WI38 (cell line): ENCODE measurements around the gene GNLY.
A peak's percentile ranks its signal among the peaks of the same experiment; 100 is the strongest.

ENCODE experiments used
- H3K4me3 ChIP-seq: 2 replicates; pipeline ENCODE4 v1.5.1; 2011; ENCODE audit warnings: low read depth, mild to moderate bottlenecking, control low read depth, low read length
- CTCF ChIP-seq: IDR thresholded peaks from 2 replicates; pipeline ENCODE4 v1.5.1; 2012; ENCODE audit warnings: low read depth, mild to moderate bottlenecking, control low read depth, low read length

The GNLY gene

DNA sequence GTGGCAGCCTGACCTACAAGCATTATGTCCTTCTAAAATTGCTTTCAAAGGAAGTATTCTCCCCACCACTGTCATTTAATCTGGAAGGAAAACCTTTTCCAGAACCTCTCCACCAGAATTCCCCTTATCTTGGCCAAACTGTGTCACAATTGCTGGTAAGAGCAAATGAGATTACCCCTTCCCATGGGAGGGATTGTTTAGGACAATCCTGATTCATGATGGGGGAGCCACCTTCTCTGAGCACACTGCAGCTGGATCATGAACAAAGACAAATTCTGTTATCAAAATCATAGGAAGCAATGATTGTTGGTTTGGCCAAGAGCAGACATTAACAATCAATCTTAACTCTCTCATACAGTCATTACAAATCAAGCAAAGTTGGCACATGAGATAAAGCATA, 41.5 kb downstream of the GNLY start:
- TF ChIP-seq CTCF, result no peak
- H3K4me3 ChIP-seq, result no peak overlapping the region

DNA sequence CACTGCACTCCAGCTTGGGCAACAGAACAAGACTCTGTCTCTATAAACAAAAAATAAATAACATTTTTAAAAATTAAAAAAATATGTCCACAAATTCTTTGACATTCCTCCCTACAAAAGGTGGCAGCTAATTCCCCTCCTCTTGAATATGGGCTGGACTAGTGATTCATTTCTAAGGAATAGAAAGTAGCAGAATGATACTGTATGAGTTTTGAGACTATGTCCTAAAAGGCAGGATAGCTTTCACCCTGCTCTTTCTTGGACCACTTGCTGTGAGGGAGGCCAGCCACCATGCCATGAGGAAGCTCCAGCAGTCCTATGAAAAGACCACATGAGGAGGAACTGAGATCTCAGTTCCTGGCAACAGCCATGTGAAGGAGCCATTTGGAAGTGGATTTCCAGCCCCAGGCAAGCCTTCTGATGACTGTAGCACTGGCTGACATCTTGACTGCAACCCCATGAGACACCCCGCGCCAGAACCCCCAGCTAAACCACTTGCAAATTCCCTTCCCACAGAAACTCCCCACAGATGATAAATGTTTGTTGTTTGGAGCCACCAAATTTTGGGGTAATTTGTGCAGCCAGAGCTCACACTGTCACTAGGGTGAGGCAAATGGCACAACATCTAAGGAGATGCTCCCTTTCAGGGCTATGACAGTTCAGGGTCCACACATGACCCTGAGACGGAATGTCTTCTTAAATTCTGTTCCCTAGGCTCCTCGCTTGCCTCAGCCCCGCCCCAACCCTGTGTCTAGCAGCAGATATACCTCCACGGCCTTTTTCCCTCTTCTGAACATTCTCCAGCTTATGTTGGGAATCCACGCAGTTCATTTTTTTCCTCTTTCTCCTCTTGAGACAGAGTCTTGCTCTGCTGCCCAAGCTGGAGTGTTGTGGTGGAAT, 42.5 kb downstream of the GNLY start:
- H3K4me3 ChIP-seq, result no peak overlapping the region
- TF ChIP-seq CTCF, result no peak

- TF ChIP-seq CTCF, result no peak
- no peak overlapping the region for H3K4me3 ChIP-seq
Observed at GRCh38 chr2:85737481-85737880, 43.3 kb downstream of the GNLY start.

GRCh38 chr2:85737961-85738360, 43.8 kb downstream of the GNLY start:
- no peak for TF ChIP-seq CTCF
- no peak overlapping the region for H3K4me3 ChIP-seq

DNA sequence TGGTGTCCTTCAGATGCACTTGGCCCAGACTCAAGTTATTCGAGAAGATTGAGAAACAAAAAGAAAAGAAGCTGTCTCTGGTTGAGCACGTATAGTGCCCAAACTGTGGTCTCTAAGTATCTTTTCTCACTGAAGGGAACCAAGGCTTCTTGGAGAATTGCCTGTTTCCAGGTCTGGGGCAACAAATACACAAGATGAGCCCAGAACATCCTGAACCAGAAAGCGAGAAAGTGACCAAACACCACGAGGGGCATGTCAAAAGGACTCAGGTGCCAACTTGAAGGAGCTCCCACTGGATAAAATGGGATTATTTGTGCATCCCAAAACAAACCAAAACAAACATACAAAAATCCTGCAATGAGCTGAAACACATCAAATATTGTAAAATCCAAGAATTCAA, 46.0 kb downstream of the GNLY start:
- TF ChIP-seq CTCF, result no peak
- H3K4me3 ChIP-seq, result no peak overlapping the region

GRCh38 chr2:85741211-85741832, 47.2 kb downstream of the GNLY start:
- H3K4me3 ChIP-seq, result no peak overlapping the region
- TF ChIP-seq CTCF, result no peak

GRCh38 chr2:85741833-85742455, 47.8 kb downstream of the GNLY start:
- H3K4me3 ChIP-seq, result peak overlapping the region; percentile 39

More at GRCh38 chr2:85741833-85742455, 47.8 kb downstream of the GNLY start:
- no peak for TF ChIP-seq CTCF
